SK-MEL-5 (cell line): Measurements from ENCODE around the gene GNAI1. TPM values are rescaled to one million over a fixed set of nuclear protein-coding genes. Genes with fewer than 3 reads are reported as not detected.
A peak's percentile ranks its signal among the peaks of the same experiment; 100 is the strongest.

Experiments
- DNase-seq: peaks from one replicate; pipeline ENCODE4 v3.0.0-alpha.2; 2016; ENCODE audit warnings: low read depth, low spot score
- in situ Hi-C: cut with HindIII; loops from 2 replicates; pipeline ENCODE4 v1.10.0; 2016; ENCODE audit warnings: low sequenced_read_pairs, high pct_unique_total_duplicates, low pct_unique_long_range_greater_than_20kb
- polyA plus RNA-seq, 2 experiments: library from polyadenylated mRNA; depleted of rRNA; stranded (reverse); fragments of >200 nt; gene quantifications; 2 replicates each; pipeline ENCODE4 v1.2.3, GENCODE V29; 2015
- total RNA-seq: library from RNA; depleted of rRNA; stranded (reverse); fragments of >200 nt; shearing (Covaris generic); gene quantifications from 2 replicates; pipeline ENCODE4 v1.2.3, GENCODE V29; 2014; rRNA removed

Gene GNAI1
- total RNA-seq: 54.9 and 59.5 TPM in 2 replicates
- polyA plus RNA-seq (2015; cell fraction: cytosol; rRNA removed): 30.2 and 44.6 TPM in 2 replicates
- 10.2 and 16.1 TPM in 2 replicates for polyA plus RNA-seq (2015; cell fraction: nucleus; rRNA removed)

- DNase-seq: peak; percentile 85
- in situ Hi-C loops: loop anchor here (5.0 to 25.0 kb wide), 3 partner anchors 37 to 528 kb away; no protein-coding TSS in a partner anchor
Measured at GRCh38 chr7:80134536-80135308, at the start of gene GNAI1. GNAI1 (plus strand) TSS chr7:80134831; CDS start chr7:80135161, 330 bp downstream.

DNA sequence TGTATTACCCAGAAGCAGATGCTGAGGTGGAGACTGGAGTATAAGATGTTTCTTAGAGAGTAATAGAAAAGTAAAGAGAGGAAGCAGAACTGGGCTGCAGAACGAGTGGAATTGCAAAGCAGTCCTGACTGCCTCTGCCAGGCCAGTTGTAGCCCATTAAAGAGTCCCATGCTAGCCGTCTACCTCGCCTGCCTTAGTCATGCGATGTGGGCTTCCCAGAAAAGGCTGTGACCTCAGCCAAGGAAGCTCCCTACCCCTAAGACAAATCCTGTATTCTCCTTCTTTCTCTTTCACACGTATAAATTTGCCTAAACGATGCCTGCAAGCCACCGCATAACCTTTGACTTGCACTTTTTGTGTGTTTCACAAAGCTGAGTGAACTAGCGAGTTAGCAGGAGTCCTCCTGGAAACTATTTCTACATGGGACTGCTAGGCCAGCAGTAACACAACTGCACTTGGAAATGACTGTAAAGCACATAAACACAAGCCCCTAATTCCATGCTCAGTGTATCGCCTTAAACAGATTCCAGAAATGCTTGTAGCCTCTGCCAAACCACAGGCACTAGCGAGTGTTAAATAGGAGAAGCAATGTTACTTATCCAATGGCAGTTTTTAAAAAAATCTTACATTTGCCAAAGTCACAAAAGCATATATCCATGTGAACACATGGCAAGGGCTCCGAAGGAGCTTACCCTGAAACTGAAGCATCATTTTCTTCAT is 47.4 kb upstream of the GNAI1 start:
- no peak for DNase-seq
- in situ Hi-C loops: no loop called here

GRCh38 chr7:80087771-80088170 is 46.9 kb upstream of the GNAI1 start:
- in situ Hi-C loops: no loop called here

GRCh38 chr7:80088705-80089104 is 45.9 kb upstream of the GNAI1 start:
- in situ Hi-C loops: no loop called here
- DNase-seq: no peak

More at GRCh38 chr7:80087771-80088170, 46.9 kb upstream of the GNAI1 start:
- DNase-seq: no peak

GRCh38 chr7:80089366-80089765 is 45.3 kb upstream of the GNAI1 start:
- no peak for DNase-seq
- in situ Hi-C loops: no loop called here

- in situ Hi-C loops: no loop called here
- no peak for DNase-seq
Measured at GRCh38 chr7:80093349-80093748, 41.3 kb upstream of the GNAI1 start.

DNA sequence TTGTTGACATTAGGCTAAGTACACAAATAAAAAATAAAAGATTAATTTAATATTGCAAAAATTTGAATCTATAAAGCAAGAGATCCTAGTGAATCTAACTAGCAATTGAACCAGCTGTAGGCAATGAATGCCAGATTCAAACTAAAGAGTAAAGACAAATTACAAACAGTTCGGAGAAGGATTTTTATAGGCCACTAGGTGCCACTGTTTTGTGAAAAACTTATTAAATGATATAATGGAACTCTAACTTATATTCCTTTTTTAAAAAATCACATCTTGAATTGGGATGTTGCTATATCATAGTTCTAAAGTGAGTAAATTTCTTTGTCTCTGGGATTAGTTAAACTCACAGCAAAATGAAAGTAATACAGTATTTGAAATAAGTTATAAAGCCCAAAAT is 39.1 kb upstream of the GNAI1 start:
- in situ Hi-C loops: loop anchor here (5.0 kb wide), 1 partner anchor 42 kb away; no protein-coding TSS in a partner anchor
- DNase-seq: peak; percentile 56

- in situ Hi-C loops: loop anchor here (5.0 kb wide), 1 partner anchor 40 kb away; no protein-coding TSS in a partner anchor
- no peak for DNase-seq
Measured at GRCh38 chr7:80097756-80098155, 36.9 kb upstream of the GNAI1 start.

GRCh38 chr7:80098795-80099194 is 35.8 kb upstream of the GNAI1 start:
- in situ Hi-C loops: loop anchor here (5.0 kb wide), 1 partner anchor 39 kb away; no protein-coding TSS in a partner anchor
- peak; percentile 53 for DNase-seq

DNA sequence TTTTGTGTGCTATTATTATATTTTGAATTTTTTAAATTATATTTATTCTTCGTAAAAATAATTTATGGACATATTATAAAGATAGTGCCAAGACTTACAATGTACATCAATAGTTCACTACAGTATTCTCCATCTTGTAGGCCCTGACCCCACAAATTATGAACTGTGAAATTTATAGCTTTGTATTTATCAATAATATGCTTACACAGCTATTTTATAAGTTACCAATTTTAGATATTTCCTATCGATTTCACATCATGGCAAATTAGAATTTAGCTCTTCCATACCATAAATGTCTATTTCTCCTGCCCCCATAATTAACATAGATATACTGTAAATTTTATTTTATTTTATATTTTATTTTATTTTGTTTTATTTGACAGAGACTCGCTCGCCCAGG is 34.4 kb upstream of the GNAI1 start:
- DNase-seq: no peak
- in situ Hi-C loops: no loop called here

- no peak for DNase-seq
Measured at GRCh38 chr7:80105701-80106408, 28.8 kb upstream of the GNAI1 start.

DNA sequence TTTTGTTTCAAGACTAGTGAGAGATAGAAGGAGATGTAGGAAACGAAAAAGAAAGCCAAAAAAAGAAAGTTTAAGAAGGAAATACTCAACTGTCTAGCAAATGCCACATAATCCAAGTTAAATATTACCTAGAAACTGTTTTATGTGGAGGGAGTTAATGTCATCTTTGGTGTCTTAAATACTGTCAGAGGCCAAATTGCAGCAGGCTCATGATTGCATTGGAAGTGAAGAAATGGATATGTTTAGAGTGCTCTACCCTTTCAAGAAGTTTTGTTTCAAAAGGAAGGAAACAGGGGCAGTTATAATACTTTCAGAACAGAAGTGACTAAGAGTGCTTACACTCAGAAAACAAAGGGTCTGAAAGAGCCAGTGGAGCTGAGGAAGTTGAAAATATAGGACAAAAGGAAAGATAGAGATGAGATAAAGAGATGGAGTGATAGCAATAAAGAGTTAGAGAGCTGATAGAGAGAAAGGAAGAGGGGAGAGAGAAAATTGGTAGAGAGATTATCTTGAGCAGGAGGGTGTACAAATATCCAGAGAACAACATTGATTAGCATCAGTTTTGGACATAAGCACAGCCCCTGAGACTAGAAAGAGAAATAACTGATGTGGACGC is 28.0 kb upstream of the GNAI1 start:
- in situ Hi-C loops: no loop called here

More at GRCh38 chr7:80105701-80106408, 28.8 kb upstream of the GNAI1 start:
- in situ Hi-C loops: no loop called here

DNA sequence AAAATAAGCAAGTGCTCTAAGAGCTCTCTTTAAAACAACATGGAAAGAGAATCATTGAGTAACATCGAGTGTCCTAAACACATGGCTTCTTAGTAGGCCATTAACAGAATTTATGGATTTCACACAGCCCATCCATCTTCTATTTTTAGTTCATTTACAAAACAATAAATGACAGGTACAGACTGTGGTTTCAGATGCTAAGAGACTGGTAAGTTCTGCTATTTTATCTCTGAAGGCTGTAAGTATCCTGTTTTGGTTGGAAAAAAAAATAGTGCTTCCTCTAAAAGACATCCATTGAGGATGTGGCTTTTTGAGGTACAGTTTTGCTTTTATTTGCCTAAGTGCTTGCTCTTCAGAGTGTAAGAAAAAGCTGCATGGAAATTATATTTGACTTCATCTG is 27.4 kb upstream of the GNAI1 start:
- DNase-seq: no peak
- in situ Hi-C loops: no loop called here

More for the DNA sequence above, 28.0 kb upstream of the GNAI1 start:
- DNase-seq: no peak

- no peak for DNase-seq
- in situ Hi-C loops: no loop called here
Measured at GRCh38 chr7:80110376-80110775, 24.3 kb upstream of the GNAI1 start.

DNA sequence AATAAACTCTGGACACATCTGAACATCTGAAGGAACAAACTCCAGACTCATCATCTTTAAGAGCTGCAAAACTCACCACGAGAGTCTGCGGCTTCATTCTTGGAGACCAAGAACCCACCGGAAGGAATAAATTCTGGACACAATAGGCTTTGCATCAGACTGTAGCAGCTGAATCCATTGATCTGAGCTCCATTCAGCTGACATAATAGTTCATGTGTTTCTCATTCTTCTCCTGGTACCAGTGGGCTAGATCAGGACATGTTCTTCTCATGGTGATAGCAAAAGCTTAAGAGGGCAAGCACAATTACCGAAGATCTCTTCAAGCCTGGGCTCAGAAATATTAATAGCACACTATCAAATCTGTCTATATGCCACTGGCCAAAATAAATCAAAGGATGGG is 20.5 kb upstream of the GNAI1 start:
- in situ Hi-C loops: no loop called here
- no peak for DNase-seq

DNA sequence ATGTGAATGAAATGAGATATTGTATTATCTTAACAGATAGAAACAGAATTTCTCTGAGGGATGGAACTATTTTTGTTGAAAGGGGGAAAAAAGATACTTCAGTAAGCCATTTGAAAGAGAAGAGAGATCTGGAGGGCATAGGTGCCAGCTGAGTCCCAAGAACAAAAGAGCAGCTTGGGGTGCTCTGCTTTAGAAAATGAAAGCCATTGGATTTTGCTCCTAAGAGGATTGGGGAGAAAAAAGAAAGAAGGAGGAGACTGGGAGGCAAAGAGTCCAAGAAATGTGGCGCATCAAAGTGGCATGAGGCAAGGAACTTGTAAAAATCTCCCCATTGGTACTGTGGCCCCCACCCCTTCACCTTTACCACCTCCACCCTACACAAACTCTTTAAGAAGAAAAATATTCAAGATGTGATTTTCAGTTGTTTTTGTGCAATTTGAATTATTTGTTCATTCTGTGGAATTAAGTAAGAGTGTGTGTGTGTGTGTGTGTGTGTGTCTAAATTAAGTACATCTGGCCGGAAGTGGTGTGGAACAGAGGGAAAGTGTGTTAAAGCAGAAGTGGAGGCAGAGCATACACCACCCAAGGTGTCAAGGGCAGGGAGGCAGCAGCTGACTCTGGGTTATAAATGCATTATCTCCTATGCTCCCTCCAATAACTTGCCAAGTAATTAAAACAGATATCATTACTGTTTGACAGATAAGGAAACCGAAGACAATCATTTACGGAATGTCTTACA is 9.9 kb upstream of the GNAI1 start:
- DNase-seq: no peak
- in situ Hi-C loops: loop anchor here (25.0 kb wide), 1 partner anchor 538 kb away; no protein-coding TSS in a partner anchor
